ENCODE measurements around the gene B3GALT2.

B3GALT2 gene

GRCh38 chr1:193222056-193222615 lies 35.7 kb upstream of the B3GALT2 start:
- H2AFZ ChIP-seq (ENCODE audit: low read length), result no peak overlapping the region
- H3K4me1 ChIP-seq (ENCODE audit: insufficient read depth, low read length, poor library complexity, severe bottlenecking), result no peaks in the 10 kb centered on the region
- peaks cover 9% of the 10 kb centered on the region for H4K20me1 ChIP-seq (ENCODE audit: insufficient read depth, low read length, poor library complexity, severe bottlenecking)
- no peak for TF ChIP-seq CTCF (conservative IDR thresholded peaks at IDR 0.05; ENCODE audit: low read length)
- no peak for TF ChIP-seq EZH2phosphoT487 (IDR thresholded peaks at IDR 0.05; ENCODE audit: borderline replicate concordance)
- H3K9me2 ChIP-seq (replicated peaks; ENCODE audit: low read depth, low read length), result no peaks in the 10 kb centered on the region
- no peak overlapping the region for H3K4me3 ChIP-seq (ENCODE audit: low read length, poor library complexity, severe bottlenecking)
- H3K79me2 ChIP-seq (ENCODE audit: insufficient read depth, low read length), result peaks cover 15% of the 10 kb centered on the region; the same call in 1 of the 2 replicates
- no peaks in the 10 kb centered on the region for H3K9me3 ChIP-seq (ENCODE audit: insufficient read depth, low read depth, low read length)
- H3K9ac ChIP-seq (ENCODE audit: low read depth, low read length, poor library complexity, severe bottlenecking), result no peak overlapping the region
- no peak overlapping the region for H3K4me2 ChIP-seq (ENCODE audit: low read depth, low read length, poor library complexity, severe bottlenecking)
- H3F3A ChIP-seq (ENCODE audit: low read depth), result no peaks in the 10 kb centered on the region
- peaks cover 35% of the 10 kb centered on the region; the same call in 1 of the 2 replicates for H3K36me3 ChIP-seq (ENCODE audit: insufficient read depth, low read length)
- no peaks in the 10 kb centered on the region for H3K27me3 ChIP-seq (ENCODE audit: insufficient read depth, low read length, poor library complexity, severe bottlenecking)

- Histone ChIP-seq H3K4me1 (ENCODE audit: insufficient read depth, low read length, poor library complexity, severe bottlenecking) (no peaks in the 10 kb centered on the region), H3K79me2 (ENCODE audit: insufficient read depth, low read length) (peaks cover 15% of the 10 kb centered on the region; the same call in 1 of the 2 replicates), H3K4me3 (ENCODE audit: low read length, poor library complexity, severe bottlenecking) (no peak overlapping the region), H3F3A (ENCODE audit: low read depth) (no peaks in the 10 kb centered on the region), H2AFZ (ENCODE audit: low read length) (no peak overlapping the region), H4K20me1 (ENCODE audit: insufficient read depth, low read length, poor library complexity, severe bottlenecking) (peaks cover 9% of the 10 kb centered on the region), H3K9me3 (ENCODE audit: insufficient read depth, low read depth, low read length) (no peaks in the 10 kb centered on the region), H3K36me3 (ENCODE audit: insufficient read depth, low read length) (peaks cover 39% of the 10 kb centered on the region; the same call in 1 of the 2 replicates), H3K27me3 (ENCODE audit: insufficient read depth, low read length, poor library complexity, severe bottlenecking) (no peaks in the 10 kb centered on the region), H3K9ac (ENCODE audit: low read depth, low read length, poor library complexity, severe bottlenecking) (no peak overlapping the region), H3K4me2 (ENCODE audit: low read depth, low read length, poor library complexity, severe bottlenecking) (no peak overlapping the region), H3K9me2 (replicated peaks; ENCODE audit: low read depth, low read length) (no peaks in the 10 kb centered on the region)
- TF ChIP-seq EZH2phosphoT487 (IDR thresholded peaks at IDR 0.05; ENCODE audit: borderline replicate concordance) (no peak), CTCF (conservative IDR thresholded peaks at IDR 0.05; ENCODE audit: low read length) (no peak)
Measured at GRCh38 chr1:193221651-193222050, 35.2 kb upstream of the B3GALT2 start.

- H3F3A ChIP-seq (ENCODE audit: low read depth), result no peaks in the 10 kb centered on the region
- no peaks in the 10 kb centered on the region for H3K4me1 ChIP-seq (ENCODE audit: insufficient read depth, low read length, poor library complexity, severe bottlenecking)
- peaks cover 5% of the 10 kb centered on the region; the same call in 1 of the 2 replicates for H3K79me2 ChIP-seq (ENCODE audit: insufficient read depth, low read length)
Measured at GRCh38 chr1:193219391-193219790, 33.0 kb upstream of the B3GALT2 start.

More at GRCh38 chr1:193219391-193219790, 33.0 kb upstream of the B3GALT2 start:
- Histone ChIP-seq H3K4me3 (ENCODE audit: low read length, poor library complexity, severe bottlenecking) (no peak overlapping the region), H3K27me3 (ENCODE audit: insufficient read depth, low read length, poor library complexity, severe bottlenecking) (no peaks in the 10 kb centered on the region), H4K20me1 (ENCODE audit: insufficient read depth, low read length, poor library complexity, severe bottlenecking) (peaks cover 9% of the 10 kb centered on the region), H3K9me2 (replicated peaks; ENCODE audit: low read depth, low read length) (no peaks in the 10 kb centered on the region), H3K36me3 (ENCODE audit: insufficient read depth, low read length) (peaks cover 54% of the 10 kb centered on the region; the same call in 1 of the 2 replicates), H3K9me3 (ENCODE audit: insufficient read depth, low read depth, low read length) (no peaks in the 10 kb centered on the region), H3K4me2 (ENCODE audit: low read depth, low read length, poor library complexity, severe bottlenecking) (no peak overlapping the region), H3K9ac (ENCODE audit: low read depth, low read length, poor library complexity, severe bottlenecking) (no peak overlapping the region), H2AFZ (ENCODE audit: low read length) (no peak overlapping the region)
- no peak for TF ChIP-seq EZH2phosphoT487 (IDR thresholded peaks at IDR 0.05; ENCODE audit: borderline replicate concordance)
- TF ChIP-seq CTCF (conservative IDR thresholded peaks at IDR 0.05; ENCODE audit: low read length), result no peak

All from Loucy (cell line).